Karpas-422 (cell line): ENCODE measurements around the gene MAST3. TPM values are rescaled to one million over a fixed set of nuclear protein-coding genes. Genes with fewer than 3 reads are reported as not detected.

Experiments
- DNase-seq: peaks from one replicate; pipeline ENCODE4 v3.0.0-alpha.2; 2015
- H2AFZ ChIP-seq: fragments of 200-600 bp; sonication (generic); 2 replicates; pipeline ENCODE4 v1.6.1; 2014; ENCODE audit warnings: antibody characterized with exemption, low read length, mixed read lengths
- H3K27ac ChIP-seq: fragments of 200-600 bp; sonication (generic); 2 replicates; pipeline ENCODE4 v1.5.1; 2014; ENCODE audit warnings: mild to moderate bottlenecking, low read length, moderate library complexity
- H3K27me3 ChIP-seq: fragments of 200-600 bp; sonication (generic); 2 replicates; pipeline ENCODE4 v1.6.1; 2014; ENCODE audit warnings: low read length, mixed read lengths
- H3K36me3 ChIP-seq: fragments of 200-600 bp; sonication (generic); 2 replicates; pipeline ENCODE4 v1.6.1; 2014; ENCODE audit warnings: low read length, mixed read lengths; ENCODE audit not compliant: insufficient read depth
- H3K4me1 ChIP-seq: fragments of 200-600 bp; sonication (generic); 2 replicates; pipeline ENCODE4 v1.6.1; 2014; ENCODE audit warnings: mild to moderate bottlenecking, low read length, mixed read lengths
- H3K4me2 ChIP-seq: fragments of 200-600 bp; sonication (generic); 2 replicates; pipeline ENCODE4 v1.6.1; 2014; ENCODE audit warnings: low read length, low read depth, mild to moderate bottlenecking; ENCODE audit not compliant: poor library complexity, severe bottlenecking
- H3K4me3 ChIP-seq: fragments of 200-600 bp; sonication (generic); 2 replicates; pipeline ENCODE4 v1.5.1; 2014; ENCODE audit warnings: mild to moderate bottlenecking, antibody characterized with exemption, low read length, mixed read lengths
- H3K79me2 ChIP-seq: fragments of 200-600 bp; sonication (generic); 2 replicates; pipeline ENCODE4 v1.6.1; 2014; ENCODE audit warnings: mild to moderate bottlenecking, low read length, mixed read lengths
- H3K9ac ChIP-seq: fragments of 200-600 bp; sonication (generic); 2 replicates; pipeline ENCODE4 v1.6.0; 2014; ENCODE audit warnings: low read length
- H3K9me2 ChIP-seq: fragments of 200-600 bp; sonication (generic), shearing (Covaris generic); replicated peaks from 2 replicates; pipeline ENCODE4 v1.6.0; 2014; ENCODE audit warnings: mild to moderate bottlenecking, low read length, moderate library complexity; ENCODE audit not compliant: insufficient read depth
- H3K9me3 ChIP-seq: fragments of 300-700, 200-600 bp; sonication (generic); 2 replicates; pipeline ENCODE4 v1.6.1; 2014; ENCODE audit warnings: low read length, mixed read lengths
- H4K20me1 ChIP-seq: fragments of 200-600 bp; sonication (generic); 2 replicates; pipeline ENCODE4 v1.6.1; 2014; ENCODE audit warnings: mild to moderate bottlenecking, antibody characterized with exemption, low read length, low read depth; ENCODE audit not compliant: insufficient read depth
- total RNA-seq: library from RNA; depleted of rRNA; stranded (reverse); fragments of >200 nt; shearing (Covaris generic); gene quantifications from 2 replicates; pipeline ENCODE4 v1.2.3, GENCODE V29; 2014; ENCODE audit warnings: low replicate concordance

Gene MAST3
- total RNA-seq, 1 experiment from 2014 or later: 7.7 TPM

DNA sequence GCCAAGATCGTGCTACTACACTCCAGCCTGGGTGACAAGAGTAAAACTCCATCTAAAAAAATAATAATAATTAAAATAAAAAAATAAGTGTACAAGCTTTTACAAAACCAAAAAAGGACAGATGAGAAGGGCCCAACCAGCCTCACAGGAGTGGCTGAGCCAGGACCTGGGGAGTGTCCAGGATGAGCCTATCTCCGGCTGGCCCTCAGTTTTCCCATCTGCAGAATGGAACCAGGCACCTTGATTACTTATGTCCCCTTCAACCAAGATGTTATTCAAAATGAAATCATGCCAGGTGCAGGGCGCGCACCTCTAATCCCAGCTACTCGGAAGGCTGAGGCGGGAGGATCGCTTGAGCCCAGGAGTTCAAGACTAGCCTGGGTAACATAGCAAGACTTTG, 66.5 kb downstream of the MAST3 start:
- Histone ChIP-seq H3K79me2 (no peaks in the 10 kb centered on the region; the same call in 1 of the 2 replicates), H3K27ac (no peak overlapping the region), H3K27me3 (no peaks in the 10 kb centered on the region), H3K9me3 (no peaks in the 10 kb centered on the region), H3K9ac (no peak overlapping the region), H3K4me3 (no peak overlapping the region), H3K4me1 (peaks cover 21% of the 10 kb centered on the region), H3K9me2 (no peaks in the 10 kb centered on the region), H4K20me1 (no peaks in the 10 kb centered on the region), H2AFZ (no peak overlapping the region), H3K36me3 (peaks cover 15% of the 10 kb centered on the region; the same call in 1 of the 2 replicates), H3K4me2 (no peak overlapping the region)
- DNase-seq: no peak

DNA sequence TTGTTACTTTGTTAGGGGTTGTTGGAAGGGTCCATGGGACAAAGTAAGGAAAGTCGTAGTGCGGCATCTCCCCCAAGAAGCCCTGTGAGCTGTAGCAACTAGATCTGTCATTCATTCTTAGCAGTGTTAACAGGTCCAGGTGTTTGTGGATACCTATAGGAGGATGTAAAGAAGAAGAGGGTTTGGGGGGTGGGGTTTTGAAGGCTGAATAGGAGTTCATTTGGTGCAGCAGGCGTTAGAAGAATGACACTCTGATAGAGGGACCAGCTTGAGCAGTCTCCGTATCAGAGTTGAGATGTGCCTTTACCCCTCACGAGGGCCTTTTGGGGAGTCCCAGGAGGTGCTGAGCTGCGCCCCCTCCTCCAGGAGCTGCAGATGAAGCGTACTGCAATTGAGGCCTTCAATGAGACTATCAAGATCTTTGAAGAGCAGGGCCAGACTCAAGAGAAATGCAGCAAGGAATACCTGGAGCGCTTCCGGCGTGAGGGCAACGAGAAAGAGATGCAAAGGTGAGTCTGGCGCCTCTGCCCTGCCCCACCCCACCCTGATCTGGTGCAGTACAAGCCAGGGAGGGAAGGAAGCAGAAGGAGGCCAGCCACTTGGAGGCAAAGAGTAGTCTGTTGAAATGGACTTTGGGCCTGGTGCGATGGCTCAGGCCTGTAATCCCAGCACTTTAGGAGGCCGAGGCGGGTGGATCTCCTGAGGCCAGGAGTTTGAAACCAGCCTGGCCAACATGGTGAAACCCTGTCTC, 68.4 kb downstream of the MAST3 start:
- H3K27me3 ChIP-seq: no peaks in the 10 kb centered on the region
- no peak overlapping the region for H3K27ac ChIP-seq
- H3K9ac ChIP-seq: no peak overlapping the region
- peaks cover 30% of the 10 kb centered on the region for H3K4me1 ChIP-seq
- peaks cover 15% of the 10 kb centered on the region; the same call in 1 of the 2 replicates for H3K36me3 ChIP-seq
- no peaks in the 10 kb centered on the region for H3K9me3 ChIP-seq
- H3K4me2 ChIP-seq: no peak overlapping the region
- H3K4me3 ChIP-seq: no peak overlapping the region
- H2AFZ ChIP-seq: no peak overlapping the region
- no peak for DNase-seq
- H3K79me2 ChIP-seq: no peaks in the 10 kb centered on the region
- no peaks in the 10 kb centered on the region for H4K20me1 ChIP-seq
- H3K9me2 ChIP-seq: no peaks in the 10 kb centered on the region

DNA sequence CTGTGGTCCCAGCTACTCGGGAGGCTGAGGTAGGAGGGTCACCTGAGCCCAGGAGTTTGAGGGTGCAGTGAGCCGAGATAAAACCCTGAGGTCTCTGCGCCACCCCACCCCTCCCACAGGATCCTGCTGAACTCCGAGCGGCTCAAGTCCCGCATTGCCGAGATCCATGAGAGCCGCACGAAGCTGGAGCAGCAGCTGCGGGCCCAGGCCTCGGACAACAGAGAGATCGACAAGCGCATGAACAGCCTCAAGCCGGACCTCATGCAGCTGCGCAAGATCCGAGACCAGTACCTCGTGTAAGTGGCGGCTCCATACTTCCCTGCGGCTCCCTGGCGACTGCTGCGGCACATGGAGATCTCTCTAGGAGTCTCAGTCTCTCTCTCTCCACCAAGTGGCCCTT, 69.4 kb downstream of the MAST3 start:
- Histone ChIP-seq H3K4me1 (peaks cover 36% of the 10 kb centered on the region), H3K9ac (no peak overlapping the region)

DNA sequence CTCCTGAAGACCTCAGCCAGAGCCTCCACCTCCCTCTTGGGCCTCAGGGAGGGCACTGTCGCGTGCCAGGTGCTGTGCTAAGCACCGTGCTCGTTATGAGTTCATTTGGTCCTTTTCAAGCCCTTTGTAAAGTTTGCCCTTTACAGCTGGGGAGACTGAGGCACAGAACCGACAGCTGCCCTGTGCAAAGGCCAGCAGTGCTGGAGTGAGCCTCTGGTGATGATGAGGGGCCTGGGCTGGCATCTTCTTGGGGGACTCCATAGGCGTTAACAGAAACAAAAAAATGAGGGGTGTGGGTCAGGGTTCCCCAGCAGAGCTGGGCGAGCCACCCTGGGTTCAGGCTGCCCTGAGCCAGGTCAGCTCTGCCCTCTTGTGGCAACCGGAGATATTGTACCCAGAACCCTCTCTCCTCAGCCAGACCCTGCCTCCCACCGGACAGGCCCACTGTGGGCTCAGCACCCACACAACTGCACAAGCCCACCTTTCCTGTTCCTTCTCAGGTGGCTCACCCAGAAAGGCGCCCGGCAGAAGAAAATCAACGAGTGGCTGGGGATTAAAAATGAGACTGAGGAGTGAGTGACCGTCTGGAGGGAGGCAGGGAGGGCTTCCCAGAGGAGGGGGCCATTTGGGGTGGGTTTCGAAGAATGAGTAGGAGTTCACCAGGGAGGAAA, 70.5 kb downstream of the MAST3 start:
- H3K9me2 ChIP-seq: no peaks in the 10 kb centered on the region
- DNase-seq: peak; percentile 90
- peaks cover 10% of the 10 kb centered on the region; the same call in 1 of the 2 replicates for H3K36me3 ChIP-seq
- H2AFZ ChIP-seq: no peak overlapping the region
- no peaks in the 10 kb centered on the region for H4K20me1 ChIP-seq
- no peaks in the 10 kb centered on the region for H3K9me3 ChIP-seq
- no peak overlapping the region for H3K27ac ChIP-seq
- no peaks in the 10 kb centered on the region for H3K79me2 ChIP-seq
- H3K9ac ChIP-seq: no peak overlapping the region
- H3K4me1 ChIP-seq: peaks cover 47% of the 10 kb centered on the region
- H3K4me3 ChIP-seq: no peak overlapping the region
- H3K27me3 ChIP-seq: no peaks in the 10 kb centered on the region
- no peak overlapping the region for H3K4me2 ChIP-seq

More for the DNA sequence above, 69.4 kb downstream of the MAST3 start:
- Histone ChIP-seq H3K79me2 (no peaks in the 10 kb centered on the region), H2AFZ (no peak overlapping the region), H3K9me2 (no peaks in the 10 kb centered on the region), H4K20me1 (no peaks in the 10 kb centered on the region), H3K27me3 (no peaks in the 10 kb centered on the region), H3K36me3 (peaks cover 11% of the 10 kb centered on the region; the same call in 1 of the 2 replicates), H3K27ac (no peak overlapping the region), H3K9me3 (no peaks in the 10 kb centered on the region), H3K4me2 (no peak overlapping the region), H3K4me3 (no peak overlapping the region)
- DNase-seq: no peak

DNA sequence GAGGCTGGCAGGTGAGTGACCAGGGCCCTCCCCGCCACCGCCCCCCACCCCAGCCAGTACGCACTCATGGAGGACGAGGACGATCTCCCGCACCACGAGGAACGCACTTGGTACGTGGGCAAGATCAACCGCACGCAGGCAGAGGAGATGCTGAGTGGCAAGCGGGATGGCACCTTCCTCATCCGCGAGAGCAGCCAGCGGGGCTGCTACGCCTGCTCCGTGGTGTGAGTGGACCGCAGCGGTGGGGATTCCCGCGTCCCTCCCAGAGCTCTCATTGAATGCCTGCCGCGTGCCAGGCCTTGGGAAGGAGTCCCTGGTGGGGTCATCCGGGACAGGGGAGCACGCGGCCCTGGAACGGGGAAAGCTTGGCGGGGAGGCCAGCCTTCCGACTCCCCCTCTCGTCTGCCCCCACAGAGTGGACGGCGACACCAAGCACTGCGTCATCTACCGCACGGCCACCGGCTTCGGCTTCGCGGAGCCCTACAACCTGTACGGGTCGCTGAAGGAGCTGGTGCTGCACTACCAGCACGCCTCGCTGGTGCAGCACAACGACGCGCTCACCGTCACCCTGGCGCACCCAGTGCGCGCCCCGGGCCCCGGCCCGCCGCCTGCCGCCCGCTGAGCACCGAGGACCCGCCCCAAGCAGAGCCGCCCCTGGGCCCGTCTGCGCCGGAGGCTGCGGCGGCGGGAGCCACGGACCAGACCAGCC, 71.2 kb downstream of the MAST3 start:
- H3K79me2 ChIP-seq: no peaks in the 10 kb centered on the region
- H3K4me3 ChIP-seq: no peak overlapping the region
- DNase-seq: no peak
- peak overlapping the region; percentile 64 for H3K4me2 ChIP-seq
- H3K4me1 ChIP-seq: peaks cover 55% of the 10 kb centered on the region
- H3K36me3 ChIP-seq: peaks cover 7% of the 10 kb centered on the region; the same call in 1 of the 2 replicates
- no peak overlapping the region for H2AFZ ChIP-seq
- no peaks in the 10 kb centered on the region for H3K9me3 ChIP-seq
- no peaks in the 10 kb centered on the region for H3K27me3 ChIP-seq
- no peaks in the 10 kb centered on the region for H4K20me1 ChIP-seq
- H3K27ac ChIP-seq: peak overlapping the region; percentile 85
- H3K9ac ChIP-seq: no peak overlapping the region
- H3K9me2 ChIP-seq: no peaks in the 10 kb centered on the region

DNA sequence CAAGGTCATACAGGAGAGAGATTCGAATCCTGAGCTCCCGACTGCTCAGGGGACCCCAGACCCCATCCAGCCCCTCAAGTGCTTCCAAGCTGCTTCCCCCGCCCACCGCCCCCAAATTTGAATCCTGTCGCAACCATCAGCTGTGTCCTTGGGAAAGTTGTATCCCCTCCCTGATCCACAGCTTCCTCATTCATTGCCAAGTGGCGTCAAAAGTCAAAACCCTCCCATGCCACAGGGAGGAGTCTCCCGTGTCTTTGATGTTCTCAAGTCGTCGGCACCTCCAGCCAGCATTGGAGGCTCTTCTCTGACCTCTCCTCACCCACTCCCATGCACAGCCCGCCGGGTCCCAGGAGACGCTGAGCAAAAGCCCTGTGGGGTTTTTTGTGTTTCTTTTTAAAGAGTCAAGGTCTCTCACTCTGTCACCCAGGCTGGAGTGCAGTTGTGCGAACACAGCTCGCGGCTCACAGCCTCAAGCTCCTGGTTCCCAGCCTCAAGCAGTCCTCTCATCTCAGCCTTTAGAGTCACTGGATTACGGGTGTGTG, 73.2 kb downstream of the MAST3 start:
- H3K9me3 ChIP-seq: no peaks in the 10 kb centered on the region
- no peaks in the 10 kb centered on the region for H3K27me3 ChIP-seq
- peak overlapping the region; percentile 85 for H3K27ac ChIP-seq
- H3K9me2 ChIP-seq: no peaks in the 10 kb centered on the region
- H3K4me1 ChIP-seq: peaks cover 69% of the 10 kb centered on the region
- H3K36me3 ChIP-seq: peaks cover 7% of the 10 kb centered on the region; the same call in 1 of the 2 replicates
- peak overlapping the region; percentile 57 for H3K9ac ChIP-seq
- H4K20me1 ChIP-seq: no peaks in the 10 kb centered on the region
- peak overlapping the region; percentile 66 for H3K4me2 ChIP-seq
- no peaks in the 10 kb centered on the region for H3K79me2 ChIP-seq
- H2AFZ ChIP-seq: no peak overlapping the region
- peak; percentile 89 for DNase-seq
- peak overlapping the region; percentile 35; the same call in 1 of the 2 replicates for H3K4me3 ChIP-seq

DNA sequence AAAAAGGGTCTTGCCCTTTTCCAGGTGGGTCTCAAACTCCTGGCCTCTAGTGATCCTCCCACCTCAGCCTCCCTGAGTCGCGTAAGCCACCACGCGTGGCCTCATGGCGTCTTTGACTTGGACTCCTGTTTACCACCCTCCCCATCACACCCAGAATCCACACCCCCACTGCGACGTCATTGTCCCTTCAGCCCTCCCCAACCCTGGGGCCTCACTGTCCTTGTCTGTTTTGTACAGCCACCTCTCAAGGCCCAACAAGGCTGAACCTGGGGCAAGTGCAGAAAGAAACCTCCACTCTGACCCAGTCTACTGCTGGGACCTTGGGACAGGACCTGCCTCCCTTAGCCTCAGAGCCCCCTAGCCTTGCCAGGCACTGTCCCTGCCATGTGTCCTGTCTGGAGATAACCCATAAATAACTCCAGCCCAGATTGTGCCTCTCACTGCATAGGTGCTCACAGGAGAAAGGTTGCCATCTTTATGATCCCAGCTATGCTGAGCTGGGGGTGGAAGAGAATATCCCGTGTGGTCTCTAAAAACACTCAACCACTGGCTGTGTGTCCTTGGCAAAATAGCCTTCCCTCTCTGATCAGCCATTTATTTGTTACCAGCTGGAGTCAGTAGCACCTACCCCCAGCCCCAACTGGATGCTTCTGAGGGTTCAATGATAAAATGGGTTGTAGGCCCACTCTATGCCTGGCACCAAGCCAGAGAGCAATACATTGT, 74.2 kb downstream of the MAST3 start:
- H3K4me1 ChIP-seq: peaks cover 69% of the 10 kb centered on the region
- H3K4me2 ChIP-seq: peak overlapping the region; percentile 66
- DNase-seq: peak; percentile 55
- no peaks in the 10 kb centered on the region for H3K9me2 ChIP-seq
- no peaks in the 10 kb centered on the region for H3K27me3 ChIP-seq
- H4K20me1 ChIP-seq: no peaks in the 10 kb centered on the region
- H2AFZ ChIP-seq: no peak overlapping the region
- H3K9ac ChIP-seq: peak overlapping the region; percentile 26
- H3K27ac ChIP-seq: peak overlapping the region; percentile 85
- H3K79me2 ChIP-seq: no peaks in the 10 kb centered on the region
- H3K36me3 ChIP-seq: peaks cover 7% of the 10 kb centered on the region; the same call in 1 of the 2 replicates
- H3K9me3 ChIP-seq: no peaks in the 10 kb centered on the region
- no peak overlapping the region for H3K4me3 ChIP-seq
